Liver (tissue), 9 donors: ENCODE data around the gene ABLIM2. TPM values are rescaled to one million over a fixed set of nuclear protein-coding genes. Genes with fewer than 3 reads are reported as not detected.

Experiments
- DNase-seq: peaks from one replicate; pipeline ENCODE4 v3.0.0-alpha.2; 2017; ENCODE audit warnings: low spot score
- H3K27ac ChIP-seq, 2 donors: one replicate each; pipeline ENCODE4 v1.7.0; 2013; ENCODE audit warnings: inconsistent platforms in 2 of 2, low read length in 2 of 2, control low read depth in 1 of 2, low read depth in 1 of 2, mild to moderate bottlenecking in 1 of 2
- H3K27me3 ChIP-seq, 4 donors: one replicate each; pipeline versions ENCODE4 v1.6.1 to v1.7.0; 2013; ENCODE audit warnings: low read length in 3 of 4, inconsistent platforms in 1 of 4, mild to moderate bottlenecking in 1 of 4, moderate library complexity in 1 of 4; ENCODE audit not compliant: control insufficient read depth in 4 of 4, insufficient read depth in 4 of 4
- H3K36me3 ChIP-seq, 4 donors: one replicate each; pipeline versions ENCODE4 v1.6.1 to v1.7.0; 2013; ENCODE audit warnings: low read length in 3 of 4, mild to moderate bottlenecking in 3 of 4, low read depth in 1 of 4, moderate library complexity in 1 of 4; ENCODE audit not compliant: control insufficient read depth in 4 of 4, insufficient read depth in 3 of 4
- H3K4me1 ChIP-seq, 4 donors: one replicate each; pipeline versions ENCODE4 v1.6.1 to v1.7.0; 2013; ENCODE audit warnings: low read length in 3 of 4, mild to moderate bottlenecking in 3 of 4, moderate library complexity in 1 of 4; ENCODE audit not compliant: control insufficient read depth in 4 of 4, insufficient read depth in 4 of 4
- H3K4me3 ChIP-seq, 3 donors: one replicate each; pipeline versions ENCODE4 v1.6.1 to v1.7.0; 2013; ENCODE audit warnings: low read length in 3 of 3, control low read depth in 1 of 3, low read depth in 1 of 3, mild to moderate bottlenecking in 1 of 3
- H3K9ac ChIP-seq, 2 donors: one replicate each; pipeline ENCODE4 v1.7.0; 2013; ENCODE audit warnings: low read length in 2 of 2, mild to moderate bottlenecking in 2 of 2, moderate library complexity in 2 of 2, control low read depth in 1 of 2, low read depth in 1 of 2
- H3K9me3 ChIP-seq, 4 donors: one replicate each; pipeline versions ENCODE4 v1.6.1 to v1.7.0; 2013; ENCODE audit warnings: low read length in 3 of 4; ENCODE audit not compliant: control insufficient read depth in 4 of 4
- ATF3 ChIP-seq: IDR thresholded peaks from 2 replicates; pipeline ENCODE4 v1.6.1; 2016; ENCODE audit warnings: antibody characterized with exemption
- CTCF ChIP-seq: fragments of 150-350 bp; IDR thresholded peaks from 2 replicates; pipeline ENCODE4 v1.5.1; 2017; ENCODE audit warnings: improper control_type of control experiment, low read depth, low read length; ENCODE audit not compliant: missing input control
- EGR1 ChIP-seq, 2 donors: IDR thresholded peaks; 2 replicates each; pipeline ENCODE4 v1.6.1; 2016 to 2018; ENCODE audit warnings: antibody characterized with exemption in 2 of 2, low read depth in 2 of 2
- FOXA1 ChIP-seq: IDR thresholded peaks from 2 replicates; pipeline ENCODE4 v1.6.1; 2016; ENCODE audit warnings: antibody characterized with exemption
- FOXA2 ChIP-seq: IDR thresholded peaks from 2 replicates; pipeline ENCODE4 v1.6.1; 2016; ENCODE audit warnings: antibody characterized with exemption
- GABPA ChIP-seq, 2 donors: IDR thresholded peaks in 1 of 2; conservative IDR thresholded peaks in 1 of 2; 2 replicates each; pipeline ENCODE4 v1.6.1; 2016; ENCODE audit warnings: antibody characterized with exemption in 2 of 2, mild to moderate bottlenecking in 1 of 2, moderate library complexity in 1 of 2
- HNF4A ChIP-seq, 2 donors: conservative IDR thresholded peaks; 2 replicates each; pipeline ENCODE4 v1.6.1; 2016; ENCODE audit warnings: antibody characterized with exemption in 2 of 2, mild to moderate bottlenecking in 2 of 2
- HNF4G ChIP-seq: IDR thresholded peaks from 2 replicates; pipeline ENCODE4 v1.6.1; 2016; ENCODE audit warnings: antibody characterized with exemption
- JUND ChIP-seq, 2 donors: IDR thresholded peaks; 2 replicates each; pipeline ENCODE4 v1.6.1; 2016; ENCODE audit warnings: antibody characterized with exemption in 2 of 2
- MAX ChIP-seq: IDR thresholded peaks from 2 replicates; pipeline ENCODE4 v1.6.1; 2016; ENCODE audit warnings: antibody characterized with exemption
- NR2F2 ChIP-seq: IDR thresholded peaks from 2 replicates; pipeline ENCODE4 v1.6.1; 2016; ENCODE audit warnings: antibody characterized with exemption
- RAD21 ChIP-seq, 2 donors: IDR thresholded peaks; 2 replicates each; pipeline ENCODE4 v1.6.1; 2016; ENCODE audit warnings: antibody characterized with exemption in 2 of 2, mild to moderate bottlenecking in 2 of 2
- REST ChIP-seq: IDR thresholded peaks from 2 replicates; pipeline ENCODE4 v1.6.1; 2016; ENCODE audit warnings: antibody characterized with exemption, mild to moderate bottlenecking
- RXRA ChIP-seq, 2 donors: IDR thresholded peaks; 2 replicates each; pipeline ENCODE4 v1.6.1; 2017 to 2018; ENCODE audit warnings: antibody characterized with exemption in 2 of 2, mild to moderate bottlenecking in 1 of 2
- SP1 ChIP-seq: IDR thresholded peaks from 2 replicates; pipeline ENCODE4 v1.6.1; 2018; ENCODE audit warnings: antibody characterized with exemption, mild to moderate bottlenecking
- YY1 ChIP-seq: IDR thresholded peaks from 2 replicates; pipeline ENCODE4 v1.6.1; 2016; ENCODE audit warnings: antibody characterized with exemption, mild to moderate bottlenecking
- ZBTB33 ChIP-seq: IDR thresholded peaks from 2 replicates; pipeline ENCODE4 v1.6.1; 2016; ENCODE audit warnings: antibody characterized with exemption
- WGBS: extraction: QIAGEN DNeasy Blood & Tissue Kit; methylation state at CpG from one replicate; pipeline ENCODE4 v1.1.7; 2013; 5-methylcytosine and 5-hydroxymethylcytosine counted together
- polyA plus RNA-seq, 2 donors: library from polyadenylated mRNA; stranded (reverse) in 1 of 2; unstranded in 1 of 2; fragments of 200-250 nt in 1 of 2; fragments of >200 nt in 1 of 2; fragmentation: Nextera tagmentation in 1 of 2; extraction: Ambion mirVana in 1 of 2; gene quantifications; one replicate each; pipeline versions ENCODE4 v1.2.1 to v1.2.3, GENCODE V29; 2013 to 2015
- total RNA-seq, 2 donors: library from RNA; depleted of rRNA; stranded (reverse); fragments of >200 nt; gene quantifications; one replicate each; pipeline ENCODE4 v1.2.3, GENCODE V29; 2014
- donor health status: healthy.
- donor health status: healthy.
- donor health status: healthy.
- donor health status: healthy.
- donor health status: healthy.

ABLIM2 gene
- total and polyA plus RNA-seq, 4 donors, result 0.75 to 2.5 (median 0.93) TPM

- TF ChIP-seq REST (no peak), HNF4G (no peak), FOXA2 (no peak), NR2F2 (no peak)
These were observed 215.4 kb downstream of the ABLIM2 start (continued) for GRCh38 chr4:7943211-7943610.

- no peaks in the 10 kb centered on the region for H3K27me3 ChIP-seq
- no peak overlapping the region for H3K9ac ChIP-seq
- DNase-seq, result no peak
- 85% methylated on average over 4 of the region's 4 CpGs for WGBS
- no peak overlapping the region for H3K27ac ChIP-seq
- H3K9me3 ChIP-seq, result peaks cover 0 to 2% (median 0%) of the 10 kb centered on the region in 4 donors
- peaks cover 0 to 14% (median 8%) of the 10 kb centered on the region in 4 donors for H3K4me1 ChIP-seq
- H3K36me3 ChIP-seq, result peaks cover 0 to 1% (median 0%) of the 10 kb centered on the region in 4 donors
- TF ChIP-seq FOXA1 (no peak), RXRA (IDR thresholded peaks at IDR 0.05) (peak in 1 of 2 donors; percentile 11)
- no peak overlapping the region for H3K4me3 ChIP-seq
These were observed 216.6 kb downstream of the ABLIM2 start for GRCh38 chr4:7941965-7942496.

GRCh38 chr4:7941111-7941964 is 217.3 kb downstream of the ABLIM2 start:
- Histone ChIP-seq H3K27me3 (no peaks in the 10 kb centered on the region), H3K4me1 (peaks cover 0 to 14% (median 8%) of the 10 kb centered on the region in 4 donors), H3K36me3 (no peaks in the 10 kb centered on the region), H3K27ac (no peak overlapping the region), H3K9me3 (peaks cover 0 to 2% (median 0%) of the 10 kb centered on the region in 4 donors), H3K4me3 (no peak overlapping the region), H3K9ac (no peak overlapping the region)
- 84% methylated on average over 11 of the region's 11 CpGs for WGBS
- TF ChIP-seq ZBTB33 (no peak), NR2F2 (no peak), JUND (IDR thresholded peaks at IDR 0.05) (no peak), ATF3 (no peak), YY1 (no peak), EGR1 (IDR thresholded peaks at IDR 0.05; ENCODE audit: low read depth in 2 of 2) (no peak), MAX (no peak), HNF4A (conservative IDR thresholded peaks at IDR 0.05) (no peak), FOXA1 (no peak), RAD21 (IDR thresholded peaks at IDR 0.05) (no peak), GABPA (IDR thresholded peaks at IDR 0.05 in 1 of 2, conservative IDR thresholded peaks at IDR 0.05 in 1 of 2) (no peak), CTCF (no peak), FOXA2 (no peak), SP1 (no peak), REST (no peak)
- DNase-seq, result no peak
